Glutamatergic neuron (in vitro differentiated cells): ENCODE results near the gene ERCC2. TPM values are rescaled to one million over a fixed set of nuclear protein-coding genes. Genes with fewer than 3 reads are reported as not detected.

Source experiments
- DNase-seq: peaks from one replicate; pipeline ENCODE4 v3.0.0; 2022
- H3K27ac Mint-ChIP-seq: one replicate; pipeline ENCODE4 v1.8.0; 2020; ENCODE audit warnings: mild to moderate bottlenecking, mixed read lengths, inconsistent platforms; ENCODE audit not compliant: unreplicated experiment
- H3K27me3 Mint-ChIP-seq: one replicate; pipeline ENCODE4 v1.8.0; 2020; ENCODE audit warnings: mild to moderate bottlenecking, moderate library complexity, mixed read lengths, inconsistent platforms; ENCODE audit not compliant: unreplicated experiment
- H3K36me3 Mint-ChIP-seq: one replicate; pipeline ENCODE4 v1.8.0; 2020; ENCODE audit warnings: mild to moderate bottlenecking, mixed read lengths, inconsistent platforms; ENCODE audit not compliant: unreplicated experiment
- H3K4me1 Mint-ChIP-seq: one replicate; pipeline ENCODE4 v1.8.0; 2020; ENCODE audit warnings: mild to moderate bottlenecking, low read depth, mixed read lengths, inconsistent platforms; ENCODE audit not compliant: unreplicated experiment
- H3K4me3 Mint-ChIP-seq: one replicate; pipeline ENCODE4 v1.8.0; 2020; ENCODE audit warnings: mild to moderate bottlenecking, mixed read lengths, inconsistent platforms; ENCODE audit not compliant: unreplicated experiment
- H3K9me3 Mint-ChIP-seq: one replicate; pipeline ENCODE4 v1.8.0; 2020; ENCODE audit warnings: mild to moderate bottlenecking, moderate library complexity, mixed read lengths, inconsistent platforms; ENCODE audit not compliant: unreplicated experiment
- CTCF ChIP-seq: fragments of 200-600 bp; sonication (generic); IDR thresholded peaks from one replicate; pipeline ENCODE4 v1.5.0; 2021; ENCODE audit not compliant: partially characterized antibody, unreplicated experiment
- total RNA-seq: library from RNA; stranded (reverse); fragmentation: NEBNext Ultra II Directional; extraction: Animal tissue kit (Norgen Biotek cat#: 25700); gene quantifications from one replicate; pipeline ENCODE4 v1.2.1, GENCODE V29; 2021; ENCODE audit not compliant: unreplicated experiment

ERCC2 gene
- total RNA-seq, 1 donor from 2014 or later = 52.9 TPM

GRCh38 chr19:45306040-45306439 is 64.3 kb downstream of the ERCC2 start:
- H3K4me1 Mint-ChIP-seq = no peaks in the 10 kb centered on the region
- no peak for DNase-seq
- H3K36me3 Mint-ChIP-seq = no peaks in the 10 kb centered on the region
- H3K27me3 Mint-ChIP-seq = peaks cover 10% of the 10 kb centered on the region
- H3K9me3 Mint-ChIP-seq = peaks cover 12% of the 10 kb centered on the region
- H3K4me3 Mint-ChIP-seq = no peak overlapping the region
- TF ChIP-seq CTCF = no peak
- no peak overlapping the region for H3K27ac Mint-ChIP-seq

- Mint-ChIP-seq H3K36me3 (no peaks in the 10 kb centered on the region), H3K4me3 (no peak overlapping the region), H3K27me3 (peaks cover 10% of the 10 kb centered on the region), H3K9me3 (peaks cover 12% of the 10 kb centered on the region), H3K4me1 (no peaks in the 10 kb centered on the region), H3K27ac (no peak overlapping the region)
- TF ChIP-seq CTCF = no peak
- DNase-seq = no peak
Measured at GRCh38 chr19:45305421-45305820, 65.0 kb downstream of the ERCC2 start.

- no peak for DNase-seq
- Mint-ChIP-seq H3K27ac (no peak overlapping the region), H3K4me1 (no peaks in the 10 kb centered on the region), H3K36me3 (no peaks in the 10 kb centered on the region), H3K27me3 (peaks cover 11% of the 10 kb centered on the region), H3K4me3 (no peak overlapping the region), H3K9me3 (peaks cover 12% of the 10 kb centered on the region)
- no peak for TF ChIP-seq CTCF
Measured at GRCh38 chr19:45305007-45305406, 65.4 kb downstream of the ERCC2 start.

- Mint-ChIP-seq H3K36me3 (no peaks in the 10 kb centered on the region), H3K27ac (no peak overlapping the region), H3K4me3 (no peak overlapping the region), H3K9me3 (peaks cover 14% of the 10 kb centered on the region), H3K4me1 (no peaks in the 10 kb centered on the region), H3K27me3 (peaks cover 13% of the 10 kb centered on the region)
- no peak for DNase-seq
- no peak for TF ChIP-seq CTCF
Measured at GRCh38 chr19:45304141-45304926, 66.0 kb downstream of the ERCC2 start.

GRCh38 chr19:45303269-45304060 is 66.9 kb downstream of the ERCC2 start:
- DNase-seq = no peak
- Mint-ChIP-seq H3K27ac (no peak overlapping the region), H3K27me3 (peaks cover 12% of the 10 kb centered on the region), H3K4me3 (no peak overlapping the region), H3K4me1 (no peaks in the 10 kb centered on the region), H3K9me3 (peaks cover 14% of the 10 kb centered on the region), H3K36me3 (no peaks in the 10 kb centered on the region)
- TF ChIP-seq CTCF = no peak
